ENCODE data around the gene GMCL2.
"Not testable (repeated sequence)": the region's sequence is repeated elsewhere in the genome, so short reads cannot be mapped to it uniquely, and the experiment has no call there.

DNA sequence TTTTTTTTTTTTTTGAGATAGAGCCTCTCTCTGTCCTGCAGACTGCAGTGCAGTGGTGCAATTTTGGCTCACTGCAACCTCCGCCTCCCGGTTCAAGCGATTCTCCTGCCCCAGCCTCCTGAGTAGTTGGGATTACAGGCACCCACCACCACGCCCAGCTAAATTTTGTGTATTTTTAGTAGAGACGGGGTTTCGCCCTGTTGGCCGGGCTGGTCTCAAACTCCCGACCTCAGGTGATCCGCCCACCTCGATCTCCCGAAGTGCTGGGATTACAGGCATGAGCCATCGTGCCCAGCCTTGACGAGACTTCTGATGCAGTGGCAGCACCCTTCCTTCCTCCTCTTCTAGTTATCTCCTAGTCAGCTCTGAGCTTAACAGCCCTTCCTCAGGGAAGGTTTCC, 41.9 kb upstream of the GMCL2 start:
- TF ChIP-seq, protein P1, sequence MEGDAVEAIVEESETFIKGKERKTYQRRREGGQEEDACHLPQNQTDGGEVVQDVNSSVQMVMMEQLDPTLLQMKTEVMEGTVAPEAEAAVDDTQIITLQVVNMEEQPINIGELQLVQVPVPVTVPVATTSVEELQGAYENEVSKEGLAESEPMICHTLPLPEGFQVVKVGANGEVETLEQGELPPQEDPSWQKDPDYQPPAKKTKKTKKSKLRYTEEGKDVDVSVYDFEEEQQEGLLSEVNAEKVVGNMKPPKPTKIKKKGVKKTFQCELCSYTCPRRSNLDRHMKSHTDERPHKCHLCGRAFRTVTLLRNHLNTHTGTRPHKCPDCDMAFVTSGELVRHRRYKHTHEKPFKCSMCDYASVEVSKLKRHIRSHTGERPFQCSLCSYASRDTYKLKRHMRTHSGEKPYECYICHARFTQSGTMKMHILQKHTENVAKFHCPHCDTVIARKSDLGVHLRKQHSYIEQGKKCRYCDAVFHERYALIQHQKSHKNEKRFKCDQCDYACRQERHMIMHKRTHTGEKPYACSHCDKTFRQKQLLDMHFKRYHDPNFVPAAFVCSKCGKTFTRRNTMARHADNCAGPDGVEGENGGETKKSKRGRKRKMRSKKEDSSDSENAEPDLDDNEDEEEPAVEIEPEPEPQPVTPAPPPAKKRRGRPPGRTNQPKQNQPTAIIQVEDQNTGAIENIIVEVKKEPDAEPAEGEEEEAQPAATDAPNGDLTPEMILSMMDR (IDR thresholded peaks at IDR 0.05) = not testable (repeated sequence)
- TF ChIP-seq POLR2A, POLR2AphosphoS5, EP300 (IDR thresholded peaks at IDR 0.05): not testable (repeated sequence)

Data from gastroesophageal sphincter (tissue), 3 donors.